ENCODE results near the gene ERICH3.

The ERICH3 gene

GRCh38 chr1:74583397-74583796 is 90.2 kb downstream of the ERICH3 start (continued):
- TF ChIP-seq CSDC2 (CRISPR knock-in tag; IDR thresholded peaks at IDR 0.05) (no peak), ZC3H10 (CRISPR knock-in tag; IDR thresholded peaks at IDR 0.05) (no peak), ARNTL (CRISPR knock-in tag; IDR thresholded peaks at IDR 0.05; ENCODE audit: borderline replicate concordance, low read depth) (no peak), PATZ1 (CRISPR knock-in tag; IDR thresholded peaks at IDR 0.05; ENCODE audit: borderline replicate concordance) (no peak), OSR1 (CRISPR knock-in tag; IDR thresholded peaks at IDR 0.05) (no peak)

- TF ChIP-seq RARB (CRISPR knock-in tag; IDR thresholded peaks at IDR 0.05) = no peak
- no peak for TF ChIP-seq ZFP3 (CRISPR knock-in tag; IDR thresholded peaks at IDR 0.05)
- TF ChIP-seq BACH2 (CRISPR knock-in tag; IDR thresholded peaks at IDR 0.05; ENCODE audit: borderline replicate concordance) = no peak
- no peak for TF ChIP-seq PATZ1 (CRISPR knock-in tag; IDR thresholded peaks at IDR 0.05; ENCODE audit: borderline replicate concordance)
- TF ChIP-seq TCF4 (CRISPR knock-in tag; IDR thresholded peaks at IDR 0.05; ENCODE audit: borderline replicate concordance) = no peak
- no peak for TF ChIP-seq CSDC2 (CRISPR knock-in tag; IDR thresholded peaks at IDR 0.05)
- TF ChIP-seq ZFP30 (CRISPR knock-in tag; IDR thresholded peaks at IDR 0.05) = no peak
- no peak for TF ChIP-seq ESRRG (CRISPR knock-in tag; IDR thresholded peaks at IDR 0.05)
- no peak for TF ChIP-seq ARNTL (CRISPR knock-in tag; IDR thresholded peaks at IDR 0.05; ENCODE audit: borderline replicate concordance, low read depth)
- no peak for TF ChIP-seq POU6F1 (CRISPR knock-in tag; IDR thresholded peaks at IDR 0.05; ENCODE audit: borderline replicate concordance, low read depth)
- no peak for TF ChIP-seq CSRNP3 (CRISPR knock-in tag; IDR thresholded peaks at IDR 0.05)
- no peak for TF ChIP-seq TSHZ2 (CRISPR knock-in tag; IDR thresholded peaks at IDR 0.05)
- TF ChIP-seq ZC3H10 (CRISPR knock-in tag; IDR thresholded peaks at IDR 0.05) = no peak
- no peak for TF ChIP-seq SNAI2 (CRISPR knock-in tag; IDR thresholded peaks at IDR 0.05)
- TF ChIP-seq ZNF70 (CRISPR knock-in tag; IDR thresholded peaks at IDR 0.05) = no peak
- no peak for TF ChIP-seq ZNF565 (CRISPR knock-in tag; conservative IDR thresholded peaks at IDR 0.05; ENCODE audit: low read depth)
- no peak for TF ChIP-seq PPARA (CRISPR knock-in tag; IDR thresholded peaks at IDR 0.05; ENCODE audit: borderline replicate concordance)
- no peak for TF ChIP-seq GLIS3 (CRISPR knock-in tag; IDR thresholded peaks at IDR 0.05)
- ATAC-seq = no peak
Measured at GRCh38 chr1:74579425-74579824, 94.2 kb downstream of the ERICH3 start.

GRCh38 chr1:74578101-74578500 is 95.5 kb downstream of the ERICH3 start:
- ATAC-seq = no peak
- TF ChIP-seq RARB (CRISPR knock-in tag; IDR thresholded peaks at IDR 0.05) = no peak
- TF ChIP-seq CREB5 (CRISPR knock-in tag; IDR thresholded peaks at IDR 0.05; ENCODE audit: low read depth) = no peak
- TF ChIP-seq TSHZ2 (CRISPR knock-in tag; IDR thresholded peaks at IDR 0.05) = no peak
- no peak for TF ChIP-seq ZNF70 (CRISPR knock-in tag; IDR thresholded peaks at IDR 0.05)
- TF ChIP-seq PPARA (CRISPR knock-in tag; IDR thresholded peaks at IDR 0.05; ENCODE audit: borderline replicate concordance) = no peak
- TF ChIP-seq TCF4 (CRISPR knock-in tag; IDR thresholded peaks at IDR 0.05; ENCODE audit: borderline replicate concordance) = no peak
- TF ChIP-seq ZFP3 (CRISPR knock-in tag; IDR thresholded peaks at IDR 0.05) = no peak
- no peak for TF ChIP-seq PATZ1 (CRISPR knock-in tag; IDR thresholded peaks at IDR 0.05; ENCODE audit: borderline replicate concordance)
- no peak for TF ChIP-seq ZFP30 (CRISPR knock-in tag; IDR thresholded peaks at IDR 0.05)
- TF ChIP-seq GLIS3 (CRISPR knock-in tag; IDR thresholded peaks at IDR 0.05) = no peak
- no peak for TF ChIP-seq ISL1 (CRISPR knock-in tag; IDR thresholded peaks at IDR 0.05)
- TF ChIP-seq CSDC2 (CRISPR knock-in tag; IDR thresholded peaks at IDR 0.05) = no peak
